OCI-LY1 (cell line): ENCODE measurements around the gene WWOX.

Source experiments
- H2AFZ ChIP-seq: fragments of 200-600 bp; sonication (generic), shearing (Covaris generic); 2 replicates; pipeline ENCODE4 v1.6.0; 2014; ENCODE audit warnings: antibody characterized with exemption, mild to moderate bottlenecking, low read length
- H3F3A ChIP-seq: fragments of 200-600 bp; sonication (generic), shearing (Covaris generic); 2 replicates; pipeline ENCODE4 v1.6.0; 2014; ENCODE audit warnings: mild to moderate bottlenecking, antibody characterized with exemption, low read length, moderate library complexity; ENCODE audit not compliant: insufficient read depth
- H3K27ac ChIP-seq: fragments of 200-600 bp; sonication (generic); 2 replicates; pipeline ENCODE4 v1.5.1; 2014; ENCODE audit warnings: low read length, mixed run types, mild to moderate bottlenecking, low read depth; ENCODE audit not compliant: poor library complexity, severe bottlenecking
- H3K27me3 ChIP-seq: fragments of 200-600 bp; sonication (generic); 2 replicates; pipeline ENCODE4 v1.6.0; 2014; ENCODE audit warnings: antibody characterized with exemption, mild to moderate bottlenecking, low read length, moderate library complexity; ENCODE audit not compliant: insufficient read depth
- H3K36me3 ChIP-seq: fragments of 200-600 bp; sonication (generic); 2 replicates; pipeline ENCODE4 v1.6.1; 2014; ENCODE audit warnings: mild to moderate bottlenecking, antibody characterized with exemption, low read length, moderate library complexity, mixed read lengths; ENCODE audit not compliant: insufficient read depth
- H3K4me1 ChIP-seq: fragments of 200-600 bp; sonication (generic); 2 replicates; pipeline ENCODE4 v1.5.1; 2014; ENCODE audit warnings: mild to moderate bottlenecking, low read length, moderate library complexity; ENCODE audit not compliant: insufficient read depth, severe bottlenecking
- H3K4me2 ChIP-seq: fragments of 200-600 bp; sonication (generic), shearing (Covaris generic); 2 replicates; pipeline ENCODE4 v1.6.1; 2014; ENCODE audit warnings: low read length
- H3K4me3 ChIP-seq: fragments of 200-600 bp; sonication (generic); 2 replicates; pipeline ENCODE4 v1.5.1; 2014; ENCODE audit warnings: low read length, low read depth, mild to moderate bottlenecking, mixed read lengths; ENCODE audit not compliant: poor library complexity, severe bottlenecking
- H3K79me2 ChIP-seq: fragments of 200-600 bp; shearing (Covaris generic); 2 replicates; pipeline ENCODE4 v1.6.1; 2016; ENCODE audit warnings: mixed run types, low read length, mixed read lengths; ENCODE audit not compliant: insufficient read depth
- H3K9ac ChIP-seq: fragments of 200-600 bp; sonication (generic), shearing (Covaris generic); 2 replicates; pipeline ENCODE4 v1.6.1; 2014; ENCODE audit warnings: mild to moderate bottlenecking, low read length, mixed read lengths
- H3K9me2 ChIP-seq: fragments of 200-600 bp; sonication (generic), shearing (Covaris generic); 2 replicates; pipeline ENCODE4 v1.6.1; 2014; ENCODE audit warnings: low read depth, mild to moderate bottlenecking, low read length, mixed read lengths
- H3K9me3 ChIP-seq: fragments of 200-600 bp; shearing (Covaris generic); 2 replicates; pipeline ENCODE4 v1.6.1; 2014; ENCODE audit warnings: low read length, mixed read lengths
- H4K20me1 ChIP-seq: fragments of 200-600 bp; sonication (generic), shearing (Covaris generic); 2 replicates; pipeline ENCODE4 v1.6.0; 2016; ENCODE audit warnings: mild to moderate bottlenecking, low read length; ENCODE audit not compliant: insufficient read depth
- CTCF ChIP-seq: fragments of 200-600 bp; sonication (generic), shearing (Covaris generic); IDR thresholded peaks from 2 replicates; pipeline ENCODE4 v1.5.1; 2017; ENCODE audit warnings: mild to moderate bottlenecking, antibody characterized with exemption, low read length, moderate library complexity, mixed read lengths
- EZH2 ChIP-seq: fragments of 200-600 bp; sonication (generic), shearing (Covaris generic); IDR thresholded peaks from 2 replicates; pipeline ENCODE4 v1.8.0; 2017; ENCODE audit warnings: borderline replicate concordance, mixed run types, mild to moderate bottlenecking, antibody characterized with exemption, low read length, moderate library complexity, mixed read lengths

Gene WWOX

GRCh38 chr16:78635807-78636206, 536.4 kb downstream of the WWOX start:
- no peak overlapping the region for H3K27ac ChIP-seq
- TF ChIP-seq CTCF (no peak), EZH2 (no peak)

GRCh38 chr16:78638371-78638770, 538.9 kb downstream of the WWOX start:
- Histone ChIP-seq H3K9me2 (no peaks in the 10 kb centered on the region), H3K9ac (no peak overlapping the region), H3F3A (no peaks in the 10 kb centered on the region), H3K36me3 (no peaks in the 10 kb centered on the region), H3K4me3 (no peak overlapping the region), H3K27me3 (no peaks in the 10 kb centered on the region), H4K20me1 (no peaks in the 10 kb centered on the region), H3K4me1 (no peaks in the 10 kb centered on the region), H3K4me2 (no peak overlapping the region), H3K27ac (no peak overlapping the region), H3K9me3 (no peaks in the 10 kb centered on the region), H2AFZ (no peak overlapping the region), H3K79me2 (no peaks in the 10 kb centered on the region)
- TF ChIP-seq EZH2, result no peak

More at GRCh38 chr16:78635807-78636206, 536.4 kb downstream of the WWOX start:
- Histone ChIP-seq H3K79me2 (no peaks in the 10 kb centered on the region), H3K4me1 (no peaks in the 10 kb centered on the region), H3K9ac (no peak overlapping the region), H4K20me1 (no peaks in the 10 kb centered on the region), H3K27me3 (no peaks in the 10 kb centered on the region), H3K4me3 (no peak overlapping the region), H3K9me2 (no peaks in the 10 kb centered on the region), H3K4me2 (no peak overlapping the region), H3F3A (no peaks in the 10 kb centered on the region), H3K9me3 (no peaks in the 10 kb centered on the region), H2AFZ (no peak overlapping the region), H3K36me3 (no peaks in the 10 kb centered on the region)

- no peaks in the 10 kb centered on the region for H3K4me1 ChIP-seq
- no peaks in the 10 kb centered on the region for H3K27me3 ChIP-seq
- H3K79me2 ChIP-seq, result no peaks in the 10 kb centered on the region
- no peak overlapping the region for H3K4me3 ChIP-seq
- H3F3A ChIP-seq, result no peaks in the 10 kb centered on the region
- H3K36me3 ChIP-seq, result no peaks in the 10 kb centered on the region
- no peaks in the 10 kb centered on the region for H4K20me1 ChIP-seq
- no peaks in the 10 kb centered on the region for H3K9me2 ChIP-seq
- no peak overlapping the region for H3K4me2 ChIP-seq
- no peak overlapping the region for H3K9ac ChIP-seq
- TF ChIP-seq EZH2 (no peak), CTCF (no peak)
- no peaks in the 10 kb centered on the region for H3K9me3 ChIP-seq
- no peak overlapping the region for H2AFZ ChIP-seq
- no peak overlapping the region for H3K27ac ChIP-seq
These were observed 540.3 kb downstream of the WWOX start for GRCh38 chr16:78639775-78640174.

GRCh38 chr16:78640886-78641285, 541.4 kb downstream of the WWOX start:
- Histone ChIP-seq H3K9ac (no peak overlapping the region), H3K27me3 (no peaks in the 10 kb centered on the region), H3F3A (no peaks in the 10 kb centered on the region), H2AFZ (no peak overlapping the region), H3K27ac (no peak overlapping the region), H3K9me3 (no peaks in the 10 kb centered on the region), H3K79me2 (no peaks in the 10 kb centered on the region), H4K20me1 (no peaks in the 10 kb centered on the region), H3K4me1 (no peaks in the 10 kb centered on the region), H3K4me2 (no peak overlapping the region), H3K36me3 (no peaks in the 10 kb centered on the region), H3K4me3 (no peak overlapping the region), H3K9me2 (no peaks in the 10 kb centered on the region)
- TF ChIP-seq CTCF (no peak), EZH2 (no peak)
